ENCODE results near the gene ANKRD2.
"Not testable (repeated sequence)": the region's sequence is repeated elsewhere in the genome, so short reads cannot be mapped to it uniquely, and the experiment has no call there.

The ANKRD2 gene

DNA sequence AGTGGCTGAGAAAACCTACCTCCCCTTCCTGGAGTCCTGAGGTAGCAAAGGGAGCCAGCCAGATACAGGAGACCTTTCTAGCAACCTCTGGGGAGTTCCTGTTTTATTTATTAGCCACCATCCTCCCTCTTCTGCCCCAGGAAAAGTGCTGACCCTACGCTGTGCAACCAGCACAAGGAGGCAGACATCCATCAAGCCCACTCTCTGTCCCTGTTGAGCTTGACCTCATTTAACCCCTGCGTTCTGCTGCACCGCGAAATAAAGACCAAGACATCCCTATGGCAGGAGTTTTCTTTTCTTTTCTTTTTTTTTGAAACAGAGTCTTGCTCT lies 25.3 kb upstream of the ANKRD2 start:
- DNase-seq: no peak

DNA sequence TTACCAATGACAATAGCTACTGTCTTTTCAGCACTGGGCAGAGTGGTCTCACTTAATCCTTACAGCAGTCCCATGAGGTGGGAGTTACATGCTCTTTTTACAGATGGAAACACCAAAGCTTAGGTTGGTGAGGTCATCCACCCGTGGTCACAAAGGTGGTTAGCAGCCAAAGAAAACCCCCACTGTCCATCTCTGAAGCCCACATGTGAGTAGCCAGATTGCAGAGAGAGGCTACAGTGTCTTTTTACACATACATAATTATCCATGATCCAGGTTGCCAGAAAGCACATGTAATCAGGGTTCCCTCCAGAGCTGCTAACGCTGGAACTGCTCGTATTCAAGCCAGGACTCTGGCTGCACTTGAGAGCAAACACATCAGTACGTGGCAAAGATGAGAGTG lies 24.6 kb upstream of the ANKRD2 start:
- DNase-seq: no peak

DNA sequence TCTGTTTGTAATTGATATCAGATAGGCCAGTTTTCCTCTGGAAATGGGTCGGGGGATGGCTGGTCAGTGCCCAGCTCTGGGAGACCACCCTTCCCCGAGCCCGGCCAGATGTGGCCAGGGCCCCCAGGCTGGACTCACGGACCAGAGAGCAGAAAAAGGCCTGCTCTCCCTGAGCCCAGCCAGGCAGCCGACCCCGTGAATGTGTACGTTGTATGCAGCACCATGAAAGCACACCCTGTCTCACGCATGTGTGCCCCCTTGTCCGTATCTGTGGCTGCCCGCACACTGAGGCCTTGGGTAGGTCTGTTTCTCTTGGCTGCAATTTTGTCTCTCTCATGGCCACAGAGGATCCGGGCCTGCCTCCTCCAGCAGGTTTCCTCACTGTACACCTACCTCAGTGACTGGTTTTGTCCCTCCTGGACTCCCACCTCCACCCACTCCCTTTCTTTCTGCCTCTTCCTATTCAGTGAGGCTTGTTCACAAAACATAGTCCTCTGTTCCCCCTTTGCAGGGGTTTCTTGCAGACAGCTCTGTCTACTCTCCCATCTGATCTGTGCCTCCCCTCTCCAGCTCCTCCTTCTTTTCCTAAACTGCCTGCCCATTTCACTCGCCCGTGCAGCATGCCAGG lies 23.6 kb upstream of the ANKRD2 start:
- DNase-seq: no peak

DNA sequence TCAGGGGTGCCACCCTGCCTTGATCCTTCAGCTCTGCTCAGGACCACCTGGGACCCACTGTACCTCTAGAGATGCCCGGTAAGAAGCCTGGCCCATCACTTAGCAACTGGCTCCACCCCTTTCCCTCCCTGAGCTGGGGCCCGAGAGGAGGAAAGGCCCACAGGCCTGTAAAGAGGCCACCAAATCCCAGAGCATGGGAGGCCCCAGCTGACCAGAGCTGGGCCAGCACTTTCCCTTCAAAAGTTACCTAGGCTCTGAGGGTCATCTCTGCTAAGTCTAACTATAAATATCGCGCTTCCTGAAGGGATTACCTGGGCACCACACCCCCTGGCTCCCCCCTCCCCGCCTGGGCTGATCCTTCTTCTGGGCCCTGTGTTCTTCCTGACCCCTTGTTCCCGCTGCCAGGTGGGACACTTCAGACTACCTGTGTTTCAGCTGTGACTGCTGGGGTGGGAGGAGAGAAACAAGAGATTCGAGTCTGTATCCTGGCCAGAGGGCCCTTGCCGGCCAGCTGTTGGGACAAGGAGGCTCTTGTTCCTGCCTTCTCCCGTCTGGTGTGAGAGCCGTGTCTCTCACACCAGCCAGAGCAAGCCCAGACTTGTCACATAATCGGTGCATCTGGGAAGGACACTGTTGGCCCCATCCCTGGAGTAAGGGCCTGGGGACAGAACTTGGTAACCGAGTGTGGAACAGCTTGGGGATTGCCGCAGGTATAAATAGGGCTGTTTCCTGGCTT lies 22.8 kb upstream of the ANKRD2 start:
- no peak for DNase-seq

DNA sequence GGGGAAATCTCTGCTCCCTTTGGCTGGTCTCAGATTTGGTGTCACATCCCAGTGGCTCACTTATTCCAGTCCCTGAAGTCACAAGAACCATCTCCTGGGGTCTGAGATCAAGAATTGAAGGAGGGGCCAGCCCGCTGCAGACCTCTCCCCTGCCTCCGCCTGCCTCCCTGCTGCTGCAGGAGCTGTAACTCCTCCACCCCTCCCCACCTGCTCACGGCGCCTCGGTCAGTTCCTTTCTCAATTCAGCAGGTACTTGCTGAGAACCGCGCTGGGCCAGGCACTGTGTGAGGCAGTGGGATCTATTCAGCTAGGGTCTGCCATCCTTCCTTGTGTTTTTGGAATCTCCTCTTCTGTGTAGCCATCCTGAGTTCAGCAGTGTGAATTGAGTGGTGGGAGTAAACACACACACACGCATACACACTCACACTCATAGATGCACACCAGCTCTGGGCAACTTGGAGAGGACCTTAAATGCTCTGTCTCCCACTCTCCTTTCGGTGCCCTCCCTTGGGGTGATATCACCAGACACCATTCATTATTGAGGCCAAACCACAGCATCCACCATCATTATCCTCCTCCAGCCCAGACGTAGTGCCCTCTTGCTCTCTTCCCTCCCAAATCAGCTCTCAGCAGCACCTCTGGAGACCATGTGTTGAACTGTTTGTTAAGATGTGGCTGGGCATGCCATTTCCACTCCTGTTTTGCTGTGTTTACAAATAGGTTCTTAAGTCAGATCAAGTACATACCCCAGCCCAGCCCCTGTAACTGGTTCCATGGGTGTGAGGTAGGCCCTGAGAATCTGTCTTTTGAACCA lies 22.0 kb upstream of the ANKRD2 start:
- no peak for DNase-seq

DNA sequence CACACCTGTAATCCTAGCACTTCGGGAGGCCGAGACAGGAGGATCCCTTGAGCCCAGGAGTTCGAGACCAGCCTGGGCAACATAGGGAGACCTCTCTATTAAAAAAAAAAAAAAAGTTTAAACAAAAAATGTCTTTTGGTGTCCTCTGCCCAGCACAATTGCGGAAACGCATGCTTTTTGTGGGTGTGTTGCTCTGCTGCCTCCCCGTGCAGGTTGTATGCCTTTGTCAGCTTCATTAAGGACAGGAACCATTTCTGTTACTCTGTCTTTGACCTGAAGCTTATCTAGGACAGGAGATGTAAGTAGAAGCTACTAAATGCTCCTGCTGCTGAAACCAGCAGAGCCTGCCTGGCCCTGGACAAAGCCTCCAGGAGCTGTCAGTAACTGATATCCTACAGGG lies 21.3 kb upstream of the ANKRD2 start:
- no peak for DNase-seq

DNA sequence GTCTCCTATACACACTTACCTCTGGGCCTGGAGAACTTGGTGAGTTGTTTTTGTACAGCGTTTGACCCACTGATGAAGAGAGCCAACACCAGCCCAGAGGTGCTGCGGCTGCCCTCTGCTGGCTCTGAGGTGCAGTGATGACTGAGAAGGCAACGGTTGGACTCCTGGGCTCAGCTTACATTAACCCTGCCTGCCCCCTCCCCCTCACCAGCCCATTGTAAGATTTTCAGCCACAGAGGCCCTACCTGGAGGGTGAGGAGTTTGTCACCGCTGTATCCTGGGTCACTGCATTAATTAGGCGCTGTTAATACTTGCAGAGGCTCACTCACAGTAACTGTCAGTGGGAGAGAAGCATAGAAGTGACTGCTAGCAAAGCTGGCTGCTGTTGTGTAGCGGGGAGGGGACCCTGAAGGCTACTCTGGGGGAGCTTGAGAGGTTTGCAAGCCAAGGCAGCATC lies 19.0 kb upstream of the ANKRD2 start:
- peak; percentile 49 for DNase-seq

DNA sequence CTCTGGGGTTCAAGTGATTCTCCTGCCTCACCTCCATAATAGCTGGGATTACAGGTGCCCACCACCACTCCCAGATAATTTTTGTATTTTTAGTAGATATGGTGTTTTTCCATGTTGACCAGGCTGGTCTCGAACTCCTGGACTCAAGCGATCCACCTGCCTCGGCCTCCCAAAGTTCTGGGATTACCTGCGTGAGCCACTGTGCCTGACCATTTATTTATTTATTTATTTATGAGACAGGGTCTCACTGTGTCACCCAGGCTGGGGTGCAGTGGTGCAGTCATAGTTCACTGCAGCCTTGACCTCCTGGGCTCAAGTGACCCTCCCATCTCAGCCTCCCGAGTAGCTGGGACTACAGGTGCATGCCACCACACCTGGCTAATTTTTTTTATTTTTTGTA lies 18.2 kb upstream of the ANKRD2 start:
- DNase-seq: not testable (repeated sequence)

DNA sequence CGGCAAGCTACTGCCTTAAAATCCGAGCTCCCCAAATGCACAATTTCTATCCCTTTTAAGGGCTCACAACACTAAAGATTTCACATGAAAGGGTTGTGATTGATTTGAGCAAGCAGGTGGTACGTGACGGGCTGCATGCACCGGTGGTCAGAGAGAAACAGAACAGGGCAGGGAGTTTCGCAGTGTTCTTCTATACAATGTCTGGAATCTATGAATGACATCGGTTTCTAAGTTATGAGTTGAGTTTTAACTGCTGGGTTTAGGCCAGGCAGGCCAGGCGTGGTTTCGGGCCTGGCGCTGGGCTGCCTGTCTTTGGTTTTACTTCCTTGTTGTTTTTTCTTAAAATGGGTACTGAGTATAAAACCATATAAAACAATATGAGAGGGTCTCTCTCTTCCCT lies 17.0 kb upstream of the ANKRD2 start:
- not testable (repeated sequence) for DNase-seq

DNA sequence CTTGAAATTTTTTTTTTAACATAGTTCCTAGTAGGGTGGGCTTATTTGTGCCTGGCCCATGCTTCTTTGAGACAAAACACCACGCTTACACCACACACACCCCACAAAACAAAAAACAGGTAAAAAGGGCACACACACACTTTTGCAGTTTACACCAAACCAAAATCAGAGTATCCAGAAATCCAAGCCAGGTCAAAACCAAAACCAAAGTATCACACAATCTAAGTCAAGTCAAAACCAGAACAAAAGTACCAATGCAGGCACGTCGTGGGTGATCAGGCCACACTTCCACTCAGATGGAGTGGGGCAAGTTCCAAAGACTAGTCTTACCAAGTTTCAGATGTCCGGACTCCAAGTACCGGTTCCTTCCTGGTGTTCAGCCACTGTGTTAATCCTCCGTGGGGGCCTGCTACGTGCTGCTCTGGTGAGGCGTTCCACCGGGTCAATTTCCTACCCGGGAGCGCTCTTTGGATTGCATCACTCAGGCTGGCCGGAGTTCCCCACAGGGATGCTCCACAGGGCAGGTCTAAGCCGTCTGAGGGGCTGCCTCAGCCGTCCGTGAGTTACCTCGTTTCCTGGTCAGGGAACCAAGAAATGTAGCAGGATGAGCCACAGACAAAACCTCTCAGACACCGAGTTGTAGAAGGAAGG lies 11.7 kb upstream of the ANKRD2 start:
- DNase-seq: not testable (repeated sequence)

DNA sequence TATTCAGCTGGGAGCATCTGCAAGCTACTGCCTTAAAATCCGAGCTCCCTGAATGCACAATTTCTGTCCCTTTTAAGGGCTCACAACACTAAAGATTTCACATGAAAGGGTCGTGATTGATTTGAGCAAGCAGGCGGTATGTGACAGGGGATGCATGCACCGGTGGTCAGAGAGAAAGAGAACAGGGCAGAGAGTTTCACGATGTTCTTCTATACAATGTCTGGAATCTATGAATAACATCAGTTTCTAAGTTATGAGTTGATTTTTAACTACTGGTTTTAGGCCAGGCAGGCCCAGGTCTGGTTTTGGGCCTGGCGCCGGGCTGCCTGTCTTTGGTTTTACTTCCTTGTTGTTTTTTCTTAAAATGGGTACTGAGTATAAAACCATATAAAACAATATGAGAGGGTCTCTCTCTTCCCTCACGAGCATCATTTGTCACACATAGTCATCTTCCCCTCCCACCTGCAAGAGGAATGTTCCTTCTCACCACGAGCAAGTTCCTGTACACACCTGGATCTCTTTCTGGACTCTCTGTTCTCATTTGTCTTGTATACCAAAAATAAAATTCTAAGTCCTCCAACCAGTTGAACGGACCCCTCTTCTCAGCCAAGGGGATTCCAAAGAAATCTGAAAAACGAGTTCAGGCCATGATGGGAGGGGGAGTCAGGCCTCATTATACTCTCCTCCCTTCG lies 11.0 kb upstream of the ANKRD2 start:
- DNase-seq: not testable (repeated sequence)

DNA sequence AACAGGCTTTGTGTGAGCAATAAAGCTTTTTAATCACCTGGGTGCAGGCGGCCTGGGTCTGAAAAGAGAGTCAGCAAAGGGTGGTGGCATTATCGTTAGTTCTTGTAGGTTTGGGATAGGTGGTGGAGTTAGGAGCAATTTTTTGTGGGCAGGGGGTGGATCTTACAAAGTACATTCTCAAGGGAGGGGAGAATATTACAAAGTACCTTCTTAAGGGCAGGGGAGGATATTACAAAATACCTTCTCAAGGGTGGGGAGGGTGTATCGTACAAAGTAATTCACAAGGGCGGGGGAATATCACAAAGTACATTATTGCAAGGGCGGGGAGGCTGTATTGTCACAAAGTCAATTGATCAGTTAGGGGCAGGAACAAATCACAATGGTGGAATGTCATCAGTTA lies 10.2 kb upstream of the ANKRD2 start:
- not testable (repeated sequence) for DNase-seq

DNA sequence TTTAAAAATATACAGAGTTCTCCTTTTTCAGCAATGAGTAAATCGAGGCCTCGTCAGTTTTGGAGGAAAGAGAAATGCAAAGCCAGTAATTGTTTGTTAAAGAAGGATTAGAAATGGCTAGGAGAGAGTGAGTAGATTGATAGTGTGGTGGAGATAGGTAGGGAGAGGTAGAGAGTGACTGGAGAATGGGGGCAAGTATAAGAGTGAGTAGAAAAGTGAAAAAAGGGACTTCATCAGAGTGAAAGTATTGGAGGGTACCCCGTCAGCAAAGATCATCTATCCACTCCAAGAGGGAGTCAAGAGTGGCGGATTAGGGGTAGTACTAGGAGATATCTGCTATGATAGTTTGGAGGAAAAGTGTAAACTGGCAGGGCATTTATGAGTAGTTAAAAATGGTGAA lies 9.2 kb upstream of the ANKRD2 start:
- no peak for DNase-seq

DNA sequence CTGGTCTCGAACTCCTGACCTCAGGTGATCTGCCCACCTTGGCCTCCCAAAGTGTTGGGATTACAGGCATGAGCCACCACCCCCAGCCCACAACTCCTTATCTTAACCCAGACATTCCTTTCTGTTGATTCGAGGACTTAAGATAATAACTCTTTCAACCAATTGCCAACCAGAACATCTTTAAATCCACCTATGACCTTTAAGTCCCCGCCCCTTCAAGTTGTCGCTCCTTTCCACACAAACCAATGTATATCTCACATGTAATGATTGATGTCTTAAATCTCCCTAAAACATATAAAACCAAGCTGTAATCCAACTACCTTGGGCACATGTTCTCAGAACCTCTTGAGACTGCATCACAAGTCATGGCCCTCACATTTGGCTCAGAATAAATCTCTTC lies 7.8 kb upstream of the ANKRD2 start:
- no peak for DNase-seq

DNA sequence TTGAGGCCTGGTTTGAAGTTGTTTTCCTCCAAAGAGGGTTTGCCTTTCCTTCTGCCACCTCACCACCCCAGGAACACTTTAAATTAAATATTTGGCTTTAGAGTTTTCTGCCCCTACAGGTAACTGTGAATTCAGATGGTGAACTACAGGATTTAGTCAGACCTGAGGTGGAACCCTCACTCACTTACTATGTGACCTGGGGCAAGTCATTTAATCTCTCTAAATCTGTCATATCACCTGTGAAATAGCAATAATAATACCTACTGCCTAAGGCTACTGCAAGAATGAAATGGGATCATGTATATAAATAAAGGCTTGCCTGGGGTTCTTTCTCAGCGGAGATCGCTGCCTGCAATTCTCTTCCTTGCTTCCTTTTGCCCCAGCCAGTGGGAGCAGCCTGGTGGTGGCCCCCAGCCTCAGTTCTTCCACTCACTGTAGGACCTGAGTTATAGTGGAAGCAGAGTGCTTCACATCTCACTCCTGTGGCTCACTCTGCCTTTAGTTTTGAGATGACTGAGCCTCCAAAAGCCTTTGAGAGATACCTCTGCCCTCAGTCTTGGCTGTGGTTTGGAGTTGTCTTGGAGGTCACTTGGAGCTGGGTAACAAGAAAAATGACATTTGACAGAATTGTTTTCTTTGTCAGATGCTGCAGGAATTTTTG lies 6.1 kb upstream of the ANKRD2 start:
- DNase-seq: no peak

DNA sequence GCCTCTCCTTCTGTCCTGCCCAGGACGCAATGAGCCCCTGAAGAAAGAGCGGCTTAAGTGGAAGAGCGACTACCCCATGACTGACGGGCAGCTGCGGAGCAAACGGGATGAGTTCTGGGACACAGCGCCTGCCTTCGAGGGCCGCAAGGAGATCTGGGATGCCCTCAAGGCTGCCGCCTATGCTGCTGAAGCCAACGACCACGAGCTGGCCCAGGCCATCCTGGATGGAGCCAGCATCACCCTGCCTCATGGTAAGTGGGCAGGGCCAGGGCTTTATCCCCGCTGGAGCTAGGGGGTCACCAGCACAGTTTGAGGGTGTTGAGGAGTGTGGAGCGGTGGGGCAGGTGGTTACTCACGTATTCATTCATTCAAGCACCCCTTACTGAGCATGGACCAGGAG lies 4.7 kb upstream of the ANKRD2 start:
- DNase-seq: no peak

DNA sequence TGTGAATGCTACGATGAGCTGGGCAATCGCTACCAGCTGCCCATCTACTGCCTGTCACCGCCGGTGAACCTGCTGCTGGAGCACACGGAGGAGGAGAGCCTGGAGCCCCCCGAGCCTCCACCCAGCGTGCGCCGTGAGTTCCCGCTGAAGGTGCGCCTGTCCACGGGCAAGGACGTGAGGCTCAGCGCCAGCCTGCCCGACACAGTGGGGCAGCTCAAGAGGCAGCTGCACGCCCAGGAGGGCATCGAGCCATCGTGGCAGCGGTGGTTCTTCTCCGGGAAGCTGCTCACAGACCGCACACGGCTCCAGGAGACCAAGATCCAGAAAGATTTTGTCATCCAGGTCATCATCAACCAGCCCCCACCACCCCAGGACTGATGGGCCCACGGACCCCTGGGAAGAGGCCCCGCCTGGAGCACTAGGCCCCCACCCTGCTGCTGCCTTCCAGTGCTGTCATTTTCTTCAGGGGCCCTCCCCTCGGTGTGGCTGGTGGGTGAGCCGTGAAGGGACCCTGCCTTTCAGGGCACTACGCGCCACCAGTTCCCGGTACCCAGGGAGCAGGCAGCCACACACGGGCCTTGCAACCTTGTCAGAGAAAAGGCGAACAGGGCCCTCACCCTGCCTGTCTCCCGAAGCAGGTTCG lies 2.3 kb upstream of the ANKRD2 start:
- DNase-seq: no peak

DNA sequence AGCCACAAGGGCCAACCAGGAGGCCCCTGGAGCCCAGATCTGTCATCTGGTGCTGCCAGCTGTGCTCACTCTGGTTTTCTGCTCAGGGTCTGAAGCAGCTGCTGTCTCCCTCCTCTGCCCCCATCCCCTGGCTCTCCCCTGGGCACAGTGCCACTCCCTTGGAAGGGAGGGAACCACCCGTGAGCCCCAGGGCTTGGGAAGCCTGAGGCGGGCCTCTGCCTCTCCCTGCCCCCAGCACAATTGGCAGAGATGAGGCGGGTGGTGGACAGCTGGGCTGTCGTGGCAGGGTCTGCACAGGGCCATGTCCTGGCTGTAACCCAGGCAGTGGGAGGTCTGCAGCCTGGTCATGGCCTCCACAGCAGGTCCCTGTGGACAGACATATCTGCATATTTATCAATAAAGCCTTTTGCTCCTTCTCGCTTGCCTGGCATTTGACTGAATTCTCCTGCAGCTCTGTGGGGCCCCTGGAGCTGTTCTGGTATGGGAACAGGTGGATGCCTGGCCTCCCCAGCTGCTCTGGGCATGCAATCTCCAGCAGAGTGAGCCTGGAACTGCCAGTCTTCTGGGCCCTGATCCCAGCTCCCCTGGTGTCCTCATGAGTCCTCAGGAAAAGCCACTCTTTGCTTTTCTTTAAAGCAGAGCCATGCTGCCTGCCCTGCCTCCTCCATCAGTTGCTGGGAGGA lies 1.6 kb upstream of the ANKRD2 start:
- DNase-seq: no peak

DNA sequence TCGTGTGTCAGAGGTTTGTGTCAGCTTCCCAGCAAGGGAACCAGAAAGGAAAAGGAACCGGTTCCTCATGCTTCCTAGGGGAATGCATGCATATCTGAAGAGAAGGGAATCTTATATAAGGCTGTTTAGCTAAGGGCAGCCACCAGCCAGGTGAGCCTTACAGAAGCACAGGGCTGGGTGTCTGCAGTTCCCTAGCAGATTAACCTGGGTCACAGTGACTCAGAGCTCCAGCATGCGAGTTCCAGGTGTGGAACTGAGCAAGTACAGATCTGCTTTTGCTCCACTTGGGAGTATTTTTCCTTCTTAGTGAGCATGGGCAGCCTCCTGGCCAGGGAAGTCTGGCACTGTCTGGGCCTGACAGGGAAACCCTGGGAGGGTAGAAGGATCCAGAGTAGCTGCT lies 957 bp upstream of the ANKRD2 start:
- no peak for DNase-seq

DNA sequence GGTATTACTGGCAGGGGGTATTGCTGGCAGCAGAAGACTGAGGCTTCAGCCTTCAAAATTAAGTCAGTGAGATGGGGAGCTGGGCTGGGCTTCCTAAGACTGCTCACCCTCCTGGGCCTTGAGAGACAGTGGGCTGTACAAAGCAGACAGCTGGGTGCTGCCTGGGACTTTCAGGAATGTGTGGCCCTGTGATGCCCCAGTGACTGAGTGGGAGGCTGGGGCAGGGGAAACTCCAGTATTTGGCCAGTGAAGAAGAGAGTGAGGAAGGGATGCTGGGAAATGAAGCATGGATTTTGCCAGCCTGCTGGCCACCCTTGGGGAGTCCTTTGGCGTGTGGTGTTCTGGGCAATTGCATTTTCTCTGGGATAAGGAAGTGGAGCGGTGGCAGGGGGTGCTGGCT lies 442 bp downstream of the ANKRD2 start:
- DNase-seq: no peak

DNA sequence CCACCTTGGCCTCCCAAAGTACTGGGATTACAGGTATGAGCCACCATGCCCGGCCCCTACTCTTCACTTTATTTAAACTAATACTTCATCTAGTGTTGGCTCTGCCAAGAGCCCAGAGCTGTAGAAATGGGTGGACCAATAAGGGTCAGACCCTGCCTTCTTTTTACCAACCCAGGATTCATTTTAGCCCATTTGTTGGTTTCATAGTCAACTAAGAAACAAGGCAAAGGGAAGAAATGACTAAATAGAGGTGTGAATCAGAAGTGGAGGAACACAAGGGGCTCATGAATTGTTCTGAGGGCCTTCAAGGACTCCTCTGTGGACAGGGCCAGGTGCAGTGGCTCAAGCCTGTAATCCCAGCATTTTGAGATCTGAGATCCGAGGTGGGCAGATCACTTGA lies 1.1 kb downstream of the ANKRD2 start:
- DNase-seq: no peak

Data from stimulated activated naive CD4-positive, alpha-beta T cell treated with Interleukin-2 at 50 U/mL for 16 hours (primary cell).